GM12865 (cell line): Measurements from ENCODE around the gene RNASEH2C.
"Not testable (repeated sequence)": the region's sequence is repeated elsewhere in the genome, so short reads cannot be mapped to it uniquely, and the experiment has no call there.

Source experiments
- DNase-seq: peaks from one replicate; pipeline ENCODE4 v3.0.0; 2010; ENCODE audit warnings: low read depth
- H3K4me3 ChIP-seq: 2 replicates; pipeline ENCODE4 v1.5.1; 2011; ENCODE audit warnings: mild to moderate bottlenecking, low read depth, low read length, control low read depth
- TF ChIP-seq, protein P1 (sequence below): IDR thresholded peaks from 2 replicates; pipeline ENCODE4 v1.5.1; 2011; ENCODE audit warnings: low read length, control low read depth, low read depth, inconsistent platforms; ENCODE audit not compliant: insufficient read depth; ENCODE audit errors: missing control alignments

The RNASEH2C gene

DNA sequence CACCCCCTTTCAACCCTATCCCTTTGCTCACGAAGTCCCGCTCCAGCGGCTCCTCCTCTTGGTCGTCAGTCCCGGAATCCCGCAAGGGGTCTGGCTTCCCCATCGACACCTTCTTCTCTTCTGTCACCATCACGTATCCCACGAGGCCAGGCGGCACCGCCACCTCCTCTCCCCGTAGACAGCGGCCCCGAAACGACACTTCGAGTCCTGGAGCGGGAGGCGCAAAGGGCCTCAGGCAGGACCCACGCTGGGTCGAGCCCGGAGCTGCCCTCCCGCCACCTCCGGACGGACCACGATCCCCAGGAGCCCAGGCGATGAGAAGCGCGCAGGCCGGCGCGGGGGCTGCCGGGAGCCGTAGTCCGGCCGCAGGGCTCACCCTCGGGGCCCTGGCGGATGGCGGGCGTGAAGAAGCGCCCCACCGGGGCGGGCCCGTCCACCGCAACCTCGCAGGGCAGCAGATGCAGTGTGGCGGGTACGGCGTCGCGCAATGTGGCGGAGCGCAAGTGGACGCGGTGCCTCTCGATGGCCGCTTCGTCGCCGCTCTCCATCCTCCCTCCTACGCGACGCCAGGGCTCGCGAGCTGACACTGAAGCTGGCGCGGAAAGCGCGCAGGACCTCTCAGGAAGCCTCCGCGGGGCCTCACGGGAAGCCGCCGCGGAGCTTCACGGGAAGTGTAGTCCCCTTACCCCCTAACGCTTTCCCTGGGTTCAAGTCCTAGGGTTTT, at the start of gene RNASEH2C:
Gene RNASEH2C (minus strand): TSS at position 588 of the 724 bp plus-strand sequence. CDS start 40 bp downstream, at position 548.
- DNase-seq: peak; percentile 92
- TF ChIP-seq, protein P1, sequence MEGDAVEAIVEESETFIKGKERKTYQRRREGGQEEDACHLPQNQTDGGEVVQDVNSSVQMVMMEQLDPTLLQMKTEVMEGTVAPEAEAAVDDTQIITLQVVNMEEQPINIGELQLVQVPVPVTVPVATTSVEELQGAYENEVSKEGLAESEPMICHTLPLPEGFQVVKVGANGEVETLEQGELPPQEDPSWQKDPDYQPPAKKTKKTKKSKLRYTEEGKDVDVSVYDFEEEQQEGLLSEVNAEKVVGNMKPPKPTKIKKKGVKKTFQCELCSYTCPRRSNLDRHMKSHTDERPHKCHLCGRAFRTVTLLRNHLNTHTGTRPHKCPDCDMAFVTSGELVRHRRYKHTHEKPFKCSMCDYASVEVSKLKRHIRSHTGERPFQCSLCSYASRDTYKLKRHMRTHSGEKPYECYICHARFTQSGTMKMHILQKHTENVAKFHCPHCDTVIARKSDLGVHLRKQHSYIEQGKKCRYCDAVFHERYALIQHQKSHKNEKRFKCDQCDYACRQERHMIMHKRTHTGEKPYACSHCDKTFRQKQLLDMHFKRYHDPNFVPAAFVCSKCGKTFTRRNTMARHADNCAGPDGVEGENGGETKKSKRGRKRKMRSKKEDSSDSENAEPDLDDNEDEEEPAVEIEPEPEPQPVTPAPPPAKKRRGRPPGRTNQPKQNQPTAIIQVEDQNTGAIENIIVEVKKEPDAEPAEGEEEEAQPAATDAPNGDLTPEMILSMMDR: no peak
- peak within 1 kb of the TSS; percentile 92 for H3K4me3 ChIP-seq

DNA sequence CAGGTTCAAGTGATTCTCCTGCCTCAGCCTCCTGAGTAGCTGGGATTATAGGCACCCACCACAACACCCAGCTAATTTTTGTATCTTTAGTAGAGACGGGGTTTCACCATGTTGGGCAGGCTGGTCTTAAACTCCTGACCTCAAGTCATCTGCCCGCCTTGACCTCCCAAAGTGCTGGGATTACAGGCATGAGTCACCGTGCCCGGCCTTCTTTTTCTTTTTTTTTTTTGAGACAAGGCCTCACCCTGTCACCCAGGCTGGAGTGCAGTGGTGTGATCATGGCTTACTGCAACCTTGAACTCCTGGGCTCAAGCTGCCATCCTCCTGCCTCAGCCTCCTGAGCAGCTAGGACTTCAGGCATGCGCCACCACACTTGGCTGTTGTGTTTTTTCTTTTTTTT, 47.2 kb upstream of the RNASEH2C start:
- not testable (repeated sequence) for H3K4me3 ChIP-seq, DNase-seq

DNA sequence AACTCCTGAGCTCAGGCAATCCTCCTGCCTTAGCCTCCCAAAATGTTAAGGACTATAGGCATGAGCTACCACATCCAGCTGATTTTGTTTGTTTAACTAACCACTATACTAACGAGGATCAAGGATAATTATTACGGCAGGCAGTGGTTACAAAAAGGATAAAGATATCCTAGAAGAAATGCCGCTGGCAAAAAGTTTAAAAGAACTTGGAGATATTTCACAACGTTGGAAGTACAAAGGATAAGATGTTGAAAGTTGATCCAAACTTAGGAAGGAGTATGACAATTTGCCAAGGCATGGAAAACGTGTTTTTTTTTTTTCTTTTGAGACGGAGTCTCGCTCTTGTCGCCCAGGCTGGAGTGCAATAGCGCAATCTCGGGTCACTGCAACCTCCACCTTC, 46.8 kb upstream of the RNASEH2C start:
- no peak overlapping the region for H3K4me3 ChIP-seq
- TF ChIP-seq, protein P1: no peak
- no peak for DNase-seq

GRCh38 chr11:65766535-65766934, 45.9 kb upstream of the RNASEH2C start:
- TF ChIP-seq, protein P1: no peak
- H3K4me3 ChIP-seq: no peak overlapping the region
- no peak for DNase-seq

DNA sequence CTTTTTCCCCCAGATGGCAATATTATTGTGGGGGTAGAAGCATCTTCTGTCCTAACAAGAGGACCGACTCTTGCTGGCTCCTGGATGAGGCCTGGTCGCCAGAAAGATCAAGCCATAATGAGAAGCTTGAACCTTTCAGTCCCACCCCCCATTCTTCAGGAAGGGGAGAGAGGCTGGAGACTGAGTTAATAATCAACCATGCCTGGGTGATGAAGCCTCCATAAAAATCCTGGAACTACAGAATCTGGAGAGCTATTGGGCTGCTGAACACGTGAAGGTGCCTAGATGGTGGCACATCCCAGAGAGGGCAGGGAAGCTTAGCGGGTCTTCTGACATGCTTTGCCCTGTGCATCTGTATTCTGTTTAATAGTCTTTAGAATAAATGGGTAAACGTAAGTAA, 43.8 kb upstream of the RNASEH2C start:
- no peak for DNase-seq
- TF ChIP-seq, protein P1: no peak
- no peak overlapping the region for H3K4me3 ChIP-seq

DNA sequence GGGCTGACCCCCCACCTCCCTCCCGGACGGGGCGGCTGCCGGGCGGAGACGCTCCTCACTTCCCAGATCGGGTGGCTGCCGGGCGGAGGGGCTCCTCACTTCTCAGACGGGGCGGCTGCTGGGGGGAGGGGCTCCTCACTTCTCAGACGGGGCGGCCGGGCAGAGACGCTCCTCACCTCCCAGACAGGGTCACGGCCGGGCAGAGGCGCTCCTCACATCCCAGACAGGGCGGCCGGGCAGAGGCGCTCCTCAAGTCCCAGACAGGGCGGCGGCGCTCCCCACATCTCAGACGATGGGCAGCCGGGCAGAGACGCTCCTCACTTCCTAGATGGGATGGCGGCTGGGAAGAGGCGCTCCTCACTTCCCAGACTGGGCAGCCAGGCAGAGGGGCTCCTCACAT, 42.2 kb upstream of the RNASEH2C start:
- DNase-seq, H3K4me3 ChIP-seq: not testable (repeated sequence)

DNA sequence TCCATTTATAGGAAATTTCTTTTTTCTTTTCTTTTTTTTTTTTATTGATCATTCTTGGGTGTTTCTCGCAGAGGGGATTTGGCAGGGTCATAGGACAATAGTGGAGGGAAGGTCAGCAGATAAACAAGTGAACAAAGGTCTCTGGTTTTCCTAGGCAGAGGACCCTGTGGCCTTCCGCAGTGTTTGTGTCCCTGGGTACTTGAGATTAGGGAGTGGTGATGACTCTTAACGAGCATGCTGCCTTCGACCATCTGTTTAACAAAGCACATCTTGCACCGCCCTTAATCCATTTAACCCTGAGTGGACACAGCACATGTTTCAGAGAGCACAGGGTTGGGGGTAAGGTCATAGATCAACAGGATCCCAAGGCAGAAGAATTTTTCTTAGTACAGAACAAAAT, 41.6 kb upstream of the RNASEH2C start:
- DNase-seq, H3K4me3 ChIP-seq: not testable (repeated sequence)

- DNase-seq: no peak
- TF ChIP-seq, protein P1: no peak
- H3K4me3 ChIP-seq: no peak overlapping the region
These were observed 24.5 kb upstream of the RNASEH2C start for GRCh38 chr11:65745049-65745448.
